Hypothalamus (tissue), 51 donors: ENCODE results near the gene PPIP5K1.
A peak's percentile ranks its signal among the peaks of the same experiment; 100 is the strongest.
"Not testable (repeated sequence)": the region's sequence is repeated elsewhere in the genome, so short reads cannot be mapped to it uniquely, and the experiment has no call there.

Source experiments
- DNase-seq, 51 donors: peaks; one replicate each; lab custom pipeline; 2025; lab: John Stamatoyannopoulos, UW

The PPIP5K1 gene

GRCh38 chr15:43547539-43547938, 42.5 kb downstream of the PPIP5K1 start:
- no peak for DNase-seq

- no peak for DNase-seq
These were observed 44.6 kb downstream of the PPIP5K1 start for GRCh38 chr15:43545426-43545825.

- no peak for DNase-seq
These were observed 45.7 kb downstream of the PPIP5K1 start for GRCh38 chr15:43544266-43544665.

GRCh38 chr15:43541785-43542184, 48.2 kb downstream of the PPIP5K1 start:
- DNase-seq, result no peak

GRCh38 chr15:43538091-43538490, 51.9 kb downstream of the PPIP5K1 start:
- DNase-seq, result no peak

- no peak for DNase-seq
These were observed 55.1 kb downstream of the PPIP5K1 start for GRCh38 chr15:43534897-43535296.

GRCh38 chr15:43532826-43533225, 57.2 kb downstream of the PPIP5K1 start:
- DNase-seq, result not testable (repeated sequence)

GRCh38 chr15:43531018-43531670, 58.9 kb downstream of the PPIP5K1 start:
- DNase-seq, result peak in 2 of 51 donors; percentile 49 to 51

- peak in 1 of 51 donors; percentile 41 for DNase-seq
These were observed 60.2 kb downstream of the PPIP5K1 start for GRCh38 chr15:43529587-43530345.

- no peak for DNase-seq
These were observed 60.9 kb downstream of the PPIP5K1 start for GRCh38 chr15:43529141-43529540.

GRCh38 chr15:43528542-43529007, 61.4 kb downstream of the PPIP5K1 start:
- DNase-seq, result no peak

- DNase-seq, result no peak
These were observed 62.0 kb downstream of the PPIP5K1 start for GRCh38 chr15:43527802-43528541.

- no peak for DNase-seq
These were observed 62.8 kb downstream of the PPIP5K1 start for GRCh38 chr15:43527016-43527801.

GRCh38 chr15:43526261-43526930, 63.6 kb downstream of the PPIP5K1 start:
- no peak for DNase-seq

- no peak for DNase-seq
These were observed 64.9 kb downstream of the PPIP5K1 start for GRCh38 chr15:43525131-43525530.

GRCh38 chr15:43524254-43524845, 65.7 kb downstream of the PPIP5K1 start:
- no peak for DNase-seq

GRCh38 chr15:43523646-43524045, 66.4 kb downstream of the PPIP5K1 start:
- DNase-seq, result no peak

- no peak for DNase-seq
These were observed 67.8 kb downstream of the PPIP5K1 start for GRCh38 chr15:43522247-43522646.

GRCh38 chr15:43521419-43521818, 68.6 kb downstream of the PPIP5K1 start:
- no peak for DNase-seq

- peak in 2 of 51 donors; percentile 14 to 31 for DNase-seq
These were observed 69.9 kb downstream of the PPIP5K1 start for GRCh38 chr15:43520138-43520537.
